Measurements from ENCODE around the gene PCP4L1.

GRCh38 chr1:161241682-161242081, 16.9 kb upstream of the PCP4L1 start:
- no peak for TF ChIP-seq CTCF (IDR thresholded peaks at IDR 0.05; ENCODE audit: insufficient read depth, low read length)
- TF ChIP-seq REST (IDR thresholded peaks at IDR 0.05; ENCODE audit: insufficient replicate concordance, low read depth): no peak

All from HL-60 (cell line).